Central memory CD4-positive, alpha-beta T cell (primary cell): ENCODE results near the gene CYSTM1.
A peak's percentile ranks its signal among the peaks of the same experiment; 100 is the strongest.

ENCODE experiments used
- DNase-seq: peaks from one replicate; pipeline ENCODE4 v3.0.0; 2022

Gene CYSTM1

DNA sequence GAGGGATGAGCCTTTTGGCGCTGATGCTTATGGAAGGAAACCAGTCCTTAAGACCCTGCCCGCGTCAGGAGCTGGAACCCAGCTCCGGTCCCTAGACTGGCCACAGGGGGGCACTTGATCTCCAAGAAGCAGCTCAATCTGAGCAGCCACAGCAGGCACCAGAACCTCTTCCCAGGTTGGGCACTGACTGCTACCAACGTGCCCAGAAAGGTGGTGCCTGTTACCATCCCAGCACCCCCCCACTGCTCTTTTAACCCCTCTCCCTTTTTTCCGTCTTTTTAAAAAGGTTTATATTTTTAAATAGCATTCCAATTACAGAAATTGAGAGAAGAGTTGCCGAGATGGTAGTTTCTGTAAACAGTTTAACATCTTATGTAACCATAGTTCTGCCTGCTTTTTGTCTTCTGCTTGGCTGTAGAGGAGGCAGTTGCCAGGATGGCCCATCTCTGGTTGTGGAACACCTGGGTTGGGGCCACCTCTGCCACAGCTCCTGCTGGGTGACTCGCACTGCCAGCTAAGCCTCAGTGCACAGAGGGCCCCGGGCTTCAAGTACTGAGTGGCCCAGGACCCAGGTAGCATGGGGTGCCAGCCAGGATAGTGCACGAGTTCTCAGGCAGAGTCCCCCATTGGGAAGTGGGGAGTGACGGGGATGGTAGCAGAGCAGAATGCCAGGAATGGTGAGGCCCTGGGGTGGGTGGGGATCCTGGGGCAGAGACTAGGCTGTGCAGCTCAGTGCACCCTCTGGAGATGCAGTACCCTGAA lies 65.1 kb downstream of the CYSTM1 start:
- peak; percentile 42 for DNase-seq

DNA sequence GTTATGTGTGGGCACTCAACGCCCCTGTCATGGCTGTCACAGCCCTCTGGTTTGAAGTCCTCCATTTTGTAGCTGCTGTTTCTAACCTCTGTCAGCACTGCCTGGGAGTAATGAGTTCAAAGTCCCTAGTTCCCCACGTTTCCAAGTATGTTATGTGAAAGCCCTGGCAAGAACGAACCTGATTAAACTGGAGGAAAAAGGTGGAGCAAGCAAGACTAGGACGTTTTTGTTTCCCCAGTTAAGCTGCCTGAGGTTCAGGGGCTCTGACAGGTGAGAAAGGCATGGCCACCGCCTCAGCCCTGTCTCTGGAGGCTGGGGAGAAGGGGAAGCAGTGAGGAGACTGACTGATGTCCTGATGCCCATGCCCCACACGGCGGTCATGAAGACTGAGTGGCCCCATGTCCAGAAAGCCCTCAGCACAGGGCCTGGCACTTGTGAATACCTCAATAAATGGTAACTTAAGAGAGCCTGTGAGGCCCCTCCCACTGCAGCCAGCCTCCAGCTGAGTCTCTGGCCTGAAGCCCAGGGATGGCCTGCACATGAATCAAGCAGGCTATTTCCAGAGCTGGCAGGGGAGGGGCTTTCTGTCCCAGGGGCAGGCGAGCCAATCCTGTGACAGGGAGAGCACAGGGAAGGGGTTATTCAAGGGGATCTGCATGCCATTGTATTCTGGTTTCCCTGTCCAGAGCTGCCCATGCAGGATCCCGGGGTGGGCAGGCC lies 66.2 kb downstream of the CYSTM1 start:
- no peak for DNase-seq

DNA sequence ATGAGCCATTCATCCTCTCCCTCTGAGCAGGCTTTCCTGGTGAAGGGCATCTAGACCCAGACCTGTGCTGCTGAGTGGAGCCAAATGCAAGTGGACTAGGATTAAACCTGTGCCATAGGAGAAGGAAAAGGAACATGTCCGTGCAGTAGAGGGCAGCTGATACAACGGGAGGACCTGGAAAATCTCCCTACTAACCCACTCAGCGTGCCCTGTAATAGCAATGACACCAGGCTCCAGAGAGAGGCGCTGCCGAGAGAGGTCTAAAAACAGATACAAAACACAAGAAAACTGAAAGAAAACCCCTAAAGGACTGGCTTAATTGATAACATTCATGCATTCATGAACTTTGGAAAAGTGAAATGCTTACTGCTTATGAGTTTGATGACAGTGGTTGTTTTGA lies 67.1 kb downstream of the CYSTM1 start:
- DNase-seq, result no peak

DNA sequence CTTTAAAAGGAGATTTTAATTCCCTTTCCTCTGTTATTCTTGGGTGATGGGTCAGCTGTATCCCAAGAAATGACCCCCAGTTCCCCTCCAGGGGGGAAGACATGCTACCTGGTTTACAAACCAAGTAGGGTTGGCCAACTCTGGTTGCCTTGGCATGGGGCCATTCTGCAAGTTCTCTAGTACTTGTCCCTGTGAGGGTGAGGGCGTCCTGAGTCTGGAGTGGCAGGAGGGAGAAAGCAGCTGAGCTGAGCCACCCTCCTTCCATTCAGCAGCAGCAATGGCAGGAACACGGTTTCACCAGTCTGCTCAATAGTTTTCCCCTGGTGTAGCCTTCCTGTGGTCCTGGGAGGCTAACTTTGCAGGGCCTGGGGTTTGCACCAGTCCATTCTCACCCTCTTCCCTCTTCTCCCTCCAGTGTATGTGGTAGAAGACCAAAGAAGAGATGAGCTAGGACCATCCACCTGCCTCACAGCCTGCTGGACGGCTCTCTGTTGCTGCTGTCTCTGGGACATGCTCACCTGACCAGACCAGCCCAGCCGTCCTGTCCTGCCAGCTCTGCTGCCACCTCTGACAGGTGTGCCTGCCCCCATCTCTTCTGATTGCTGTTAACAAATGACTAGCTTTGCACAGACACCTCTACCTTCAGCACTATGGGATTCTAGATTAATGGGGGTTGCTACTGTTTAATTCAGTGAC lies 68.0 kb downstream of the CYSTM1 start:
- no peak for DNase-seq

GRCh38 chr5:140243706-140244250 lies 68.8 kb downstream of the CYSTM1 start:
- no peak for DNase-seq

DNA sequence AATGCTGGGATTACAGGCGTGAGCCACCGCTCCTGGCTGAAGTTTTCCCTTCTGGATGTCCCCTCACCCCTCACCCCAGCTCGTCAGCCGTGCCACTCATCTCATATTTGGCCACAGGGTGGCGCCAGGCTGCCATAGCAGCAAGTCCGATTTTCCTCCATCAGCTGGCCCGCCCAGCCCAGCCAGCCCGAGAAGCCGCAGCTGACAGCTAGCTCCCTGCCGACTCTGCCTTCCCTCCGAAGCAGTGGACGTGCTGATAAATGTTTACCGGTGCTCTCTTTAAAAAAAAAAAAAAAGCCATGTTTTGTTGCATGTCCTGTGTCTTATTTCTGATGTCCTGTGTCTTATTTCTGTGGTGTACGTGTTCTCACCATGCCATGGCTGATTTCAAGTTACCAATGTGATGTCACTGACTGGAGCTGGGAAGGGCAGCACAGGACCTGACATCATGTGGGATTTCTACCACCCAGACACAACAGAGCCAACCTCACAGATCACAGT lies 69.6 kb downstream of the CYSTM1 start:
- DNase-seq, result peak; percentile 76

GRCh38 chr5:140245341-140245740 lies 70.4 kb downstream of the CYSTM1 start:
- no peak for DNase-seq

DNA sequence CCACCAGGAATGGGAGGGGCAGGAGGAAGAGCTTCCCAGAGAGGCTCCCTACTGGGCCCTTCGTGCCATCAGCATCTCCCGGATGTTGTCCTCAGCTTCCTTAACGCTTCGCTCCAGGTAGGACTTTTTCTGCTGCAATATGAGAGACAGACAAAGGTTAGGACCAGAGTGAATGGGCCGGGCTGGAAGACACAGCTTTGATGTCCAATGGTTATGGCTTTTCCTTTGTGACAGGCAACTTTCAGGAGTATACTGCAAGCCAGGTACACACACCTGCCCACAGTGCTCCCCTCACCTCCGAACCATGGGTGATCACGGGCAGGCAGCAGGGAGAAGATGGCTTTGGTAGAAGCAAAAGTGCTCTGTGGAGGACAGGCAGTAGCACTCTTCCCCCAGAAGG lies 70.9 kb downstream of the CYSTM1 start:
- DNase-seq, result no peak

DNA sequence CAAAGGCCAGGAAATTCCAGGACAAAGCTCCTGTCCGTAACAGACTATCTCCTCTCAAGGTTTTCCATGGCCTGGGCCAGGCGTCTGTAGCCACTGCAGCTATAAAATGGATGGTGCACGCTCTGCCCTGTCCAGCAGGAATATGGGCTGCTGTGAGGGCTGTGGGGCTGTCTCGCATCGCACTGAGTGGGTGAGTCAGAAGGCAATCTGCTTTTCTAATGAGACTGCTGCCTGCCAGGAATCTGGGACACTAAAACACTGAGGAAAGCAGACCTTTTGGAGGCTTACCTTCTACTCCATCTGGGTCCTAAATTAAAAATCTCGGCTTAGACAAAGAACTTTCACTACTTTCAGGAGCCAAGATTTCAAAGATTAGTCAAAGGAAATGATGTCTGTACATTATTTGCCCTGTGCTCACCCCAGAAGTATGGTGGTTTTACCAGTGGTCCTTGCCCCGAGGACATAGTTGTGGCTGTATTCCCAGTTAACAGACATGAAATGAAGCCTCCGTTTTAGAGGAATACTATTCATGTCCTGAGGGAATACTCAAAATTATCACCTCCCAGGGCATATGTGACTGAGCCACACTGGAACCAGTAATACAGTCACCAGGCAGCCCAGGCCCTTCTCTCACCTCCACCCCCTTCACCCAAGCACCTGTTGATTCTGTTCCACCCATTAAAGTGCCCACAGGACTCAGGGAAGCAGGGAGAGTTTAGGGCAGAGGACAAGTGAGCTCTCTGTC lies 71.6 kb downstream of the CYSTM1 start:
- DNase-seq, result no peak

GRCh38 chr5:140248414-140248813 lies 73.4 kb downstream of the CYSTM1 start:
- no peak for DNase-seq

- no peak for DNase-seq
These were observed 74.5 kb downstream of the CYSTM1 start for GRCh38 chr5:140249536-140249935.

DNA sequence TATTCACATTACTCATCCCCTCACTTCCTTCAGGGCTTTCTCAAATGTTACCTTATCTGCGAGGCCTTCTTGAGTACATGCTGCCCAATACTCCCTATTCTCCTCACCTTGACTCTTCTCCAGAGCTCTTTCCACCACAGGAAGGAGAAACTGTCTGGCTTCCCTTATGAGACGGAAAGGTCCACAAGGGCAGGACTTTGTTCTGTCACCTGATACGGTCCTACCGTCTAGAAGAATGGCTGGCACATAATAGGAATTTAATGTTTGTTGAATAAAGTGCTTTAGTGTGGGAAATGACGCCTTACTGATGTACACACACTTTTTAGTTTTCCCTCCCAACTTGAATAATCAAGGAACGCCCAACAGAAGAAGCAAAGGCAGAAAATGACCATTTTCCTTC lies 75.4 kb downstream of the CYSTM1 start:
- DNase-seq, result no peak

DNA sequence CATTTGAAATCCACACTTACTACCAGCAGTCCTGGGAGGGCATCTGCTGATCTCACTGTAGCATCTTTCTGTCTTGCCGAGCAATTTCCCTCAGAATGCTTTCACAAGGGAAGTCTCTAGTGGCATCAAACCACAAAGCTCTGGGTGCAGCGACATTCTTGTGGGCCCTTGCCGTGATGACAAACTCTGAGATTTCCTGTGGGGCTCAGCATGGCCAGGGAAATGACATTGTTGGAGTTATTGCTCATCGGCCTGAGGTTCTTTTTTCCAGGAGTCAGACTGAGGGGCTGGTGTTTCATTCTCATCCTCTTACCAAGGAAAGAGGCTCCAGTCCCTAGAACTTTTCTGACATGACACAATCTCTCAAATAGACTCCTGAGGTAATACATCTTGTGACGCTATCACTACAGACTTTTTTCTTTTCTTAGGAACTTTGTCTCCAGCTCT lies 76.6 kb downstream of the CYSTM1 start:
- DNase-seq, result peak; percentile 63

DNA sequence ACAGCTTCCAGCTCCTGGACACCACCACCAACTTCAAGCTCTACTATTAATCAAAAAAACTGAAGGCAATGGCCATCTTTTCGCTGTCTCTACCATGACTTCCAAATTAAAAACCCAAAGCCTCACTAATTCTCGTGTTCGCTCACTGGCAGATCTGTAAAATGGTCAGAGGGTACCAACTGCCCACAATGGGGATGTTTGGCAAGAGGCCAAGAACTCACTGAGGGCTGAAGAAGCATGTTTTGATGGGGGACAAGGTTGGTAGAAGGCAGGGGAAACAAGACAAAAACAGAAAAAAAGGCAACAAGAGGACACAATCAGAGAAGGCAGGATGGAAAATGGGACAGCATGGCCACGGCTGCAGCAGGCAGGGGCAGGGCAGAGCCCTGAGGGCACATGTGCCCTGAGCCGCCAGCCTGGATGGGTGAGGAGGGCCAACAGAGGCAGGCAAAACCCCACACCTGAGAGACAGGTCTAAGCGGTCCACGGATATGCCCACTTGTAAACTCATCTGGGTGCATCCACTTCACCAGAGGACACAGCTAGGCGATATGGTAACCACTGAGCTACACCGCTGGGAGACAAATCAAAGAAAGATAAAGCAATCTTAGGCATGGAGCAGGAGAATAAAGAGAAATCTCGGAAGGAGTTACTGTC lies 77.6 kb downstream of the CYSTM1 start:
- DNase-seq, result no peak

GRCh38 chr5:140253985-140254384 lies 79.0 kb downstream of the CYSTM1 start:
- no peak for DNase-seq

GRCh38 chr5:140255460-140256157 lies 80.6 kb downstream of the CYSTM1 start:
- no peak for DNase-seq

- DNase-seq, result no peak
These were observed 81.7 kb downstream of the CYSTM1 start for GRCh38 chr5:140256726-140257125.

DNA sequence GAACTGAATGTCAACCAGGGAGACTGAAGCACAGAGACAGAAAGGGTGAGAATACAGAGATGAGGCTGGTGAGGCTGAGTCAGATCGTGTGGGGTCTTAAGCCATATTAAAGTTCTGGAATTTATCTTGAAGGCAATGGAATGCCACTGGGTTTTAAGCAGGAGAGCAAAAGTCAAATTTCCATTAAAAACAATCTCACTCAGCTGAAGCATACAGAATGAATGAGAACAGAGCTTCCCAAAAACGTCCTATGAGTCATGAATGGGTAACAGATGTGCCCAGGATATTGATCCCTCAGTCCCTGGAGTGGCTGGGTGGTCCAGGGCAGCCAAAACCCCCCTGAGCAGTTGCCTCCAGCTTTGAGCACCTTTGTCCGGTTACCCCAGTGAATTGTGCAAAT lies 83.0 kb downstream of the CYSTM1 start:
- DNase-seq, result no peak

- no peak for DNase-seq
These were observed 83.9 kb downstream of the CYSTM1 start for GRCh38 chr5:140258873-140259272.

- peak; percentile 62 for DNase-seq
These were observed 84.5 kb downstream of the CYSTM1 start for GRCh38 chr5:140259500-140259899.

- no peak for DNase-seq
These were observed 85.2 kb downstream of the CYSTM1 start for GRCh38 chr5:140260089-140260656.
